ENCODE measurements around the gene RHAG.

DNA sequence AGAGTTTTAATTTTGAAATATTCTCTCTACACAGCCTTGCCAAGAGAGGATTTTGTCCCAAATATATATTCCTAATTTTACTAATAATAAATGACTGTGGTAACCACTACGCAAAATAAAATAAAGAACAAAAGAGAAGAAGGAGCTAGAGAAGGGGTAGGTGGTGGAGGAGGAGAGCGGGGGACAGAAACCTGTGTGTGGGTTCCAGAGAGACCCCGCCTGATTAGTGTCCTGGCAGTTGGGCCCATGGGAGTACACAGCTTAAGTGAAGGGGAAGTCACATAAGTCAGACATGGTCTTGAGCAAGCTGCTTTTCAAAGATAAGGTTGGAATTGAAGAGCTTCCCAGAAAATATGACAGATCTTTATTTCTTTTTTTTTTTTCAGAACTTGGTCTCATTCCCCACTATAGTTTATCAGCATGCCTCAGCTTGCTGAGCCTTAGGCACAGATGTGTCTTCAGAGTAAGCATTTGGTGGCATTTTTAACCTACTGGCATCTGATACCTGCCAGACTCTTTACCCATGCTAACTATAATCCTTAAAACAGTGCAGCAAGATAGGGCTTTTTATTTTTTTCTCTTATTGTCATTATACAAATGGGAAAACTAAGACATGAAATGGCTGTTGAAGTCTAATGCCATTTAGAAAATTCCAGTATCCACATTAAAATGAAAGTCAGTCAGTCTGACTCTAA lies 9.6 kb upstream of the RHAG start:
- TF ChIP-seq, protein P1, sequence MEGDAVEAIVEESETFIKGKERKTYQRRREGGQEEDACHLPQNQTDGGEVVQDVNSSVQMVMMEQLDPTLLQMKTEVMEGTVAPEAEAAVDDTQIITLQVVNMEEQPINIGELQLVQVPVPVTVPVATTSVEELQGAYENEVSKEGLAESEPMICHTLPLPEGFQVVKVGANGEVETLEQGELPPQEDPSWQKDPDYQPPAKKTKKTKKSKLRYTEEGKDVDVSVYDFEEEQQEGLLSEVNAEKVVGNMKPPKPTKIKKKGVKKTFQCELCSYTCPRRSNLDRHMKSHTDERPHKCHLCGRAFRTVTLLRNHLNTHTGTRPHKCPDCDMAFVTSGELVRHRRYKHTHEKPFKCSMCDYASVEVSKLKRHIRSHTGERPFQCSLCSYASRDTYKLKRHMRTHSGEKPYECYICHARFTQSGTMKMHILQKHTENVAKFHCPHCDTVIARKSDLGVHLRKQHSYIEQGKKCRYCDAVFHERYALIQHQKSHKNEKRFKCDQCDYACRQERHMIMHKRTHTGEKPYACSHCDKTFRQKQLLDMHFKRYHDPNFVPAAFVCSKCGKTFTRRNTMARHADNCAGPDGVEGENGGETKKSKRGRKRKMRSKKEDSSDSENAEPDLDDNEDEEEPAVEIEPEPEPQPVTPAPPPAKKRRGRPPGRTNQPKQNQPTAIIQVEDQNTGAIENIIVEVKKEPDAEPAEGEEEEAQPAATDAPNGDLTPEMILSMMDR (IDR thresholded peaks at IDR 0.05): no peak
- TF ChIP-seq POLR2A (IDR thresholded peaks at IDR 0.05): no peak
- no peak for TF ChIP-seq EP300 (IDR thresholded peaks at IDR 0.05)

Data from sigmoid colon (tissue), 4 donors.